Testis (tissue), 3 donors: ENCODE data around the gene SMIM36. TPM values are rescaled to one million over a fixed set of nuclear protein-coding genes. Genes with fewer than 3 reads are reported as not detected.

Source experiments
- DNase-seq: peaks from one replicate; pipeline ENCODE4 v3.0.0-alpha.2; 2019
- H3K27ac ChIP-seq, 2 donors: fragments of 200-600 bp; sonication (generic); one replicate each; pipeline ENCODE4 v1.5.1; 2019
- H3K27me3 ChIP-seq: fragments of 200-600 bp; sonication (generic); one replicate; pipeline ENCODE4 v1.5.1; 2019
- H3K36me3 ChIP-seq: fragments of 200-600 bp; sonication (generic); one replicate; pipeline ENCODE4 v1.5.1; 2017; ENCODE audit warnings: low read depth; ENCODE audit errors: missing control alignments
- H3K4me1 ChIP-seq: fragments of 200-600 bp; sonication (generic); one replicate; pipeline ENCODE4 v1.5.1; 2019
- H3K4me3 ChIP-seq, 2 donors: fragments of 200-600 bp; sonication (generic); one replicate each; pipeline ENCODE4 v1.5.1; 2017 to 2019
- H3K9me3 ChIP-seq: fragments of 200-600 bp; sonication (generic); one replicate; pipeline ENCODE4 v1.5.1; 2017
- POLR2A ChIP-seq: fragments of 450-650 bp; IDR thresholded peaks from one replicate; pipeline ENCODE4 v1.6.1; 2017; ENCODE audit warnings: antibody characterized with exemption, mild to moderate bottlenecking, moderate library complexity
- WGBS, 2 donors: methylation state at CpG; one replicate each; pipeline ENCODE4 v1.1.5; 2018; 5-methylcytosine and 5-hydroxymethylcytosine counted together
- intact Hi-C: fragments of 100-400 bp; cut with DNase I; formaldehyde crosslinking; loops from one replicate; pipeline ENCODE4 v1.15.1; 2023; ENCODE audit warnings: low total_unique reads
- polyA plus RNA-seq: library from polyadenylated mRNA; stranded (reverse); fragments of 350-450 nt; fragmentation: Illumina TruSeq; extraction: RNeasy Lipid Tissue Mini Kit (QIAGEN cat#74804); gene quantifications from one replicate; pipeline ENCODE4 v1.2.3, GENCODE V29; 2014; ENCODE audit warnings: low read depth, low replicate concordance; ENCODE audit not compliant: insufficient read depth
- total RNA-seq, 2 donors: library from RNA; depleted of rRNA; stranded (reverse); fragments of >200 nt; gene quantifications; one replicate each; pipeline ENCODE4 v1.2.3, GENCODE V29; 2016
- TF ChIP-seq, protein P1 (sequence below), 3 experiments: fragments of 450-650 bp in 2 of 3; fragments of 200-600 bp in 1 of 3; sonication (generic) in 1 of 3; IDR thresholded peaks; one replicate each; pipeline ENCODE4 v1.5.1; 2016 to 2019; ENCODE audit warnings: antibody characterized with exemption in 3 of 3, mild to moderate bottlenecking in 2 of 3, moderate library complexity in 1 of 3

SMIM36 gene
- total and polyA plus RNA-seq, 3 donors from 2014 or later = 0.55 to 26.0 (median 9.5) TPM

DNA sequence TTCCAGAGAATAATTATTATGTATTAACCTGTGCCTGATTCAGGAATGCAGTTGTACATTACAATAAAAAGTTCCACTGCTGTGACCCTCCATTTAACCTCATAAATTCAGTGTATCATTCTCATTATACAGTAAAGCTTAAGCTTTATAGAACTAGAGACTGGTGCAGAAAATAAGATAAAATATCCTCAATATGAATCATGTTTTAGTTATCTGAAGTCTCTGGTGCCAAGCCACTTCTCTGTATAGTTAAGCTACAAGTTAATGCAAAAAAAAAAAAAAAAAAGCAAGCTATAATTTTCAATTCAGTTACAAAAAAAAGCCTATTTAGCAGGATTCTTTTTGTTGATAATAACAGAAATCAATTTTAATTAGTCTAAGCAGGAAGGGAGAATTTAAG lies 22.4 kb upstream of the SMIM36 start:
- Histone ChIP-seq H3K4me3 (no peak overlapping the region), H3K36me3 (no peaks in the 10 kb centered on the region), H3K27me3 (no peaks in the 10 kb centered on the region), H3K27ac (no peak overlapping the region), H3K4me1 (no peaks in the 10 kb centered on the region), H3K9me3 (no peaks in the 10 kb centered on the region)
- TF ChIP-seq, protein P1, sequence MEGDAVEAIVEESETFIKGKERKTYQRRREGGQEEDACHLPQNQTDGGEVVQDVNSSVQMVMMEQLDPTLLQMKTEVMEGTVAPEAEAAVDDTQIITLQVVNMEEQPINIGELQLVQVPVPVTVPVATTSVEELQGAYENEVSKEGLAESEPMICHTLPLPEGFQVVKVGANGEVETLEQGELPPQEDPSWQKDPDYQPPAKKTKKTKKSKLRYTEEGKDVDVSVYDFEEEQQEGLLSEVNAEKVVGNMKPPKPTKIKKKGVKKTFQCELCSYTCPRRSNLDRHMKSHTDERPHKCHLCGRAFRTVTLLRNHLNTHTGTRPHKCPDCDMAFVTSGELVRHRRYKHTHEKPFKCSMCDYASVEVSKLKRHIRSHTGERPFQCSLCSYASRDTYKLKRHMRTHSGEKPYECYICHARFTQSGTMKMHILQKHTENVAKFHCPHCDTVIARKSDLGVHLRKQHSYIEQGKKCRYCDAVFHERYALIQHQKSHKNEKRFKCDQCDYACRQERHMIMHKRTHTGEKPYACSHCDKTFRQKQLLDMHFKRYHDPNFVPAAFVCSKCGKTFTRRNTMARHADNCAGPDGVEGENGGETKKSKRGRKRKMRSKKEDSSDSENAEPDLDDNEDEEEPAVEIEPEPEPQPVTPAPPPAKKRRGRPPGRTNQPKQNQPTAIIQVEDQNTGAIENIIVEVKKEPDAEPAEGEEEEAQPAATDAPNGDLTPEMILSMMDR (IDR thresholded peaks at IDR 0.05) = no peak
- TF ChIP-seq POLR2A = no peak
- DNase-seq = no peak
- intact Hi-C loops = no loop called here

DNA sequence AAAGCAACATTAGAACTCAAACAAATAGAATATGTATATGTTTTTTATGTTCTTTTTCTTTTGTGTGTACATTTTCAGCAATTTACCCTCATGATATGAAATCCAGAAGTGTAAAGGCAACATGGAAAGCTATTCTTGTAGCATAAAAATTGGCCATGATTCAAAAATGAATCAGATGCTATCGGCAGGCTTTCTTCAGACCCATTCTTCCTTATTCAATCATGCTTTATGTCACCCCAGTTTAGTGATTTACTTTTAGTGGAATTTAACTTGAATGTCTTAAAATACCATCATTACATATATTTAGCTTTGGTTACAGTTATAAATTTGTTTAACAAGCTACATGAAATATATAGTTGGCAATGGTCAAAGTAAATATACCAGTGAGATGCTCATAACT lies 21.4 kb upstream of the SMIM36 start:
- no peak for TF ChIP-seq POLR2A
- TF ChIP-seq, protein P1 (IDR thresholded peaks at IDR 0.05) = no peak
- Histone ChIP-seq H3K4me3 (no peak overlapping the region), H3K27ac (no peak overlapping the region), H3K4me1 (no peaks in the 10 kb centered on the region), H3K36me3 (no peaks in the 10 kb centered on the region), H3K27me3 (no peaks in the 10 kb centered on the region), H3K9me3 (no peaks in the 10 kb centered on the region)
- intact Hi-C loops = no loop called here
- DNase-seq = no peak
- WGBS, 2 donors = 79 to 89% methylated on average over 1 of the region's 1 CpG

GRCh38 chr17:55531053-55531728 lies 19.9 kb upstream of the SMIM36 start:
- intact Hi-C loops = no loop called here
- 96 to 97% methylated on average over 5 of the region's 5 CpGs for WGBS, 2 donors
- Histone ChIP-seq H3K27me3 (no peaks in the 10 kb centered on the region), H3K4me3 (no peak overlapping the region), H3K9me3 (no peaks in the 10 kb centered on the region), H3K4me1 (no peaks in the 10 kb centered on the region), H3K27ac (no peak overlapping the region), H3K36me3 (no peaks in the 10 kb centered on the region)
- no peak for TF ChIP-seq POLR2A
- TF ChIP-seq, protein P1 (IDR thresholded peaks at IDR 0.05) = no peak
- no peak for DNase-seq

GRCh38 chr17:55530064-55530463 lies 18.8 kb upstream of the SMIM36 start:
- intact Hi-C loops = no loop called here
- no peak overlapping the region for H3K27ac ChIP-seq
- 86 to 90% methylated on average over 3 of the region's 3 CpGs for WGBS, 2 donors
- TF ChIP-seq, protein P1 (IDR thresholded peaks at IDR 0.05) = no peak
- no peak for TF ChIP-seq POLR2A
- H3K4me3 ChIP-seq = no peak overlapping the region
- no peaks in the 10 kb centered on the region for H3K4me1 ChIP-seq
- no peak for DNase-seq
- no peaks in the 10 kb centered on the region for H3K9me3 ChIP-seq
- no peaks in the 10 kb centered on the region for H3K36me3 ChIP-seq
- no peaks in the 10 kb centered on the region for H3K27me3 ChIP-seq

GRCh38 chr17:55527540-55528118 lies 16.4 kb upstream of the SMIM36 start:
- Histone ChIP-seq H3K27me3 (no peaks in the 10 kb centered on the region), H3K4me1 (no peaks in the 10 kb centered on the region), H3K9me3 (no peaks in the 10 kb centered on the region), H3K27ac (no peak overlapping the region), H3K36me3 (no peaks in the 10 kb centered on the region), H3K4me3 (no peak overlapping the region)
- TF ChIP-seq, protein P1 (IDR thresholded peaks at IDR 0.05) = peak; percentile 24 to 57 (median 54)
- TF ChIP-seq POLR2A = no peak
- intact Hi-C loops = loop anchor here (10.0 kb wide), 1 partner anchor 187 kb away; no protein-coding TSS in a partner anchor
- DNase-seq = peak; percentile 57
- WGBS, 2 donors = 72% methylated on average over 5 of the region's 5 CpGs
